Measurements from ENCODE around the gene PHYHD1. TPM values are rescaled to one million over a fixed set of nuclear protein-coding genes. Genes with fewer than 3 reads are reported as not detected.
A peak's percentile ranks its signal among the peaks of the same experiment; 100 is the strongest.

The PHYHD1 gene
- total RNA-seq, 1 experiment from 2014 or later: 18.0 TPM

- TF ChIP-seq CTCF (conservative IDR thresholded peaks at IDR 0.05): no peak
- H3K9ac ChIP-seq (ENCODE audit: extremely low read depth, insufficient read length, low read length): no peak overlapping the region
- no peaks in the 10 kb centered on the region for H3K9me3 ChIP-seq (ENCODE audit: control insufficient read depth, low read depth, low read length)
- no CpG with 5 or more reads among the region's 2 CpGs for WGBS (ENCODE audit: extremely low coverage, insufficient read length, low lambda C conversion rate)
- no peaks in the 10 kb centered on the region; the same call in 1 of the 2 replicates for H3K4me1 ChIP-seq (ENCODE audit: insufficient read depth, low read length)
- no peak overlapping the region for H2BK20ac ChIP-seq (ENCODE audit: low read depth, low read length, poor library complexity, severe bottlenecking)
- no peak overlapping the region for H3T11ph ChIP-seq (ENCODE audit: low read length)
- no peak overlapping the region for H3K14ac ChIP-seq (ENCODE audit: insufficient read depth, low read length)
- no peaks in the 10 kb centered on the region for H3K27me3 ChIP-seq (ENCODE audit: insufficient read depth, low read length)
- no peak overlapping the region for H3K4ac ChIP-seq (ENCODE audit: low read depth, low read length)
- no peak overlapping the region for H2AFZ ChIP-seq (ENCODE audit: low read length)
- H3K23ac ChIP-seq (ENCODE audit: insufficient read length, low read depth, low read length): no peak overlapping the region
- no peak for DNase-seq
- H2BK12ac ChIP-seq (ENCODE audit: insufficient read length, low read depth, low read length): no peak overlapping the region
- H3K4me2 ChIP-seq (ENCODE audit: insufficient read depth, insufficient read length, low read length): no peak overlapping the region
- no peaks in the 10 kb centered on the region for H3K79me1 ChIP-seq (ENCODE audit: insufficient read depth, low read depth, low read length, poor library complexity, severe bottlenecking)
- no peak overlapping the region; a peak in 1 of 5 replicates for H3K4me3 Mint-ChIP-seq
- H3K9me3 Mint-ChIP-seq: no peaks in the 10 kb centered on the region
- H4K5ac ChIP-seq (ENCODE audit: insufficient read length, low read depth, low read length): no peak overlapping the region
- H3K27ac Mint-ChIP-seq: peak overlapping the region; percentile 22 to 90 (median 44); a peak in 3 of 7 replicates
- peaks cover 24 to 46% (median 34%) of the 10 kb centered on the region in 3 experiments for H3K36me3 Mint-ChIP-seq (ENCODE audit: insufficient read depth in 1 of 3, low read depth in 3 of 3)
- no peak overlapping the region for H2BK120ac ChIP-seq (ENCODE audit: low read depth, low read length, poor library complexity, severe bottlenecking)
- no peak overlapping the region for H2BK15ac ChIP-seq (ENCODE audit: low read depth, low read length)
- H3K56ac ChIP-seq (ENCODE audit: insufficient read length, low read depth, low read length): no peak overlapping the region
- H3K4me1 Mint-ChIP-seq: peaks cover 15 to 25% of the 10 kb centered on the region in 2 experiments
- H4K91ac ChIP-seq (ENCODE audit: insufficient read length, low read depth, low read length): no peak overlapping the region
- H3K27ac ChIP-seq (ENCODE audit: insufficient read length, low read depth, low read length): no peak overlapping the region
- peaks cover 10% of the 10 kb centered on the region; the same call in 1 of the 2 replicates for H3K79me2 ChIP-seq (ENCODE audit: insufficient read depth, low read length)
- no peak overlapping the region for H2BK5ac ChIP-seq (ENCODE audit: insufficient read length, low read length)
- no peaks in the 10 kb centered on the region for H4K20me1 ChIP-seq (ENCODE audit: control insufficient read depth, insufficient read depth, insufficient read length)
- no peak overlapping the region for H3K18ac ChIP-seq (ENCODE audit: insufficient read length, low read depth, low read length)
- no peaks in the 10 kb centered on the region for H3K23me2 ChIP-seq (ENCODE audit: insufficient read length, low read depth, low read length, poor library complexity, severe bottlenecking)
- no peak overlapping the region for H2AK5ac ChIP-seq (ENCODE audit: insufficient read length, low read length)
- no peak overlapping the region for H4K8ac ChIP-seq (replicated peaks; ENCODE audit: insufficient read length, low read depth, low read length)
- no peaks in the 10 kb centered on the region for H3K27me3 Mint-ChIP-seq (ENCODE audit: low read depth)
These were observed 26.0 kb upstream of the PHYHD1 start for GRCh38 chr9:128894764-128895163.
